ENCODE measurements around the gene CHN2. TPM values are rescaled to one million over a fixed set of nuclear protein-coding genes. Genes with fewer than 3 reads are reported as not detected.

CHN2 gene
- polyA plus RNA-seq, 2 of the 4 experiments (the other 2 are of a cell fraction): 0.06 TPM; not detected in 1

DNA sequence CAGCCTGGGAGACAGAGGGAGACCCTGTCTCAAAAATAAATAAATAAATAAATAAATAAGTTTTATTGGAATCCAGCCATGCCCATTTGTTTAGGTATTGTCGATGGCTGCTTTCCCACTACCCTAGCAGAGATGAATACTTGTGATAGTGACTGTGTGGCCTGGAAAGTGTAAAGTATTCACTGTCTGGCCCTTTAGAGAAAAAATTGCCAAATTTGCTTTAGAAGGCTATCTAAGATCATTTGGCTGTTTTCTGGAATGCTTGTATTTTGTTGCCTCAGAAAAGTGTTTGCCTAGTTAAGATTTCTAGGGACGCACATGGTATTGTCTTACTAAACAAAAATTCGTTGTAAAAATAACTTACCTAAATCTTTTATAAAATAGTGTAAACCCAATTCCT, 35.4 kb downstream of the CHN2 start (continued):
- TF ChIP-seq, protein P1, sequence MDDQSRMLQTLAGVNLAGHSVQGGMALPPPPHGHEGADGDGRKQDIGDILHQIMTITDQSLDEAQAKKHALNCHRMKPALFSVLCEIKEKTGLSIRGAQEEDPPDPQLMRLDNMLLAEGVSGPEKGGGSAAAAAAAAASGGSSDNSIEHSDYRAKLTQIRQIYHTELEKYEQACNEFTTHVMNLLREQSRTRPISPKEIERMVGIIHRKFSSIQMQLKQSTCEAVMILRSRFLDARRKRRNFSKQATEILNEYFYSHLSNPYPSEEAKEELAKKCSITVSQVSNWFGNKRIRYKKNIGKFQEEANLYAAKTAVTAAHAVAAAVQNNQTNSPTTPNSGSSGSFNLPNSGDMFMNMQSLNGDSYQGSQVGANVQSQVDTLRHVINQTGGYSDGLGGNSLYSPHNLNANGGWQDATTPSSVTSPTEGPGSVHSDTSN (IDR thresholded peaks at IDR 0.05): no peak
- TF ChIP-seq EHMT2 (IDR thresholded peaks at IDR 0.05; ENCODE audit: low read depth) (no peak), HOXB5 (CRISPR knock-in tag; IDR thresholded peaks at IDR 0.05) (no peak), TP53 (CRISPR knock-in tag; IDR thresholded peaks at IDR 0.05) (no peak), RAD21 (conservative IDR thresholded peaks at IDR 0.05 in 1 of 2, IDR thresholded peaks at IDR 0.05 in 1 of 2) (no peak), CHD2 (IDR thresholded peaks at IDR 0.05; ENCODE audit: low read length, partially characterized antibody) (no peak), PHF8 (IDR thresholded peaks at IDR 0.05; ENCODE audit: borderline replicate concordance, low read depth) (no peak)
- TF ChIP-seq, protein P2, sequence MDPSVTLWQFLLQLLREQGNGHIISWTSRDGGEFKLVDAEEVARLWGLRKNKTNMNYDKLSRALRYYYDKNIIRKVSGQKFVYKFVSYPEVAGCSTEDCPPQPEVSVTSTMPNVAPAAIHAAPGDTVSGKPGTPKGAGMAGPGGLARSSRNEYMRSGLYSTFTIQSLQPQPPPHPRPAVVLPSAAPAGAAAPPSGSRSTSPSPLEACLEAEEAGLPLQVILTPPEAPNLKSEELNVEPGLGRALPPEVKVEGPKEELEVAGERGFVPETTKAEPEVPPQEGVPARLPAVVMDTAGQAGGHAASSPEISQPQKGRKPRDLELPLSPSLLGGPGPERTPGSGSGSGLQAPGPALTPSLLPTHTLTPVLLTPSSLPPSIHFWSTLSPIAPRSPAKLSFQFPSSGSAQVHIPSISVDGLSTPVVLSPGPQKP (IDR thresholded peaks at IDR 0.05; ENCODE audit: low read depth, low read length): no peak

DNA sequence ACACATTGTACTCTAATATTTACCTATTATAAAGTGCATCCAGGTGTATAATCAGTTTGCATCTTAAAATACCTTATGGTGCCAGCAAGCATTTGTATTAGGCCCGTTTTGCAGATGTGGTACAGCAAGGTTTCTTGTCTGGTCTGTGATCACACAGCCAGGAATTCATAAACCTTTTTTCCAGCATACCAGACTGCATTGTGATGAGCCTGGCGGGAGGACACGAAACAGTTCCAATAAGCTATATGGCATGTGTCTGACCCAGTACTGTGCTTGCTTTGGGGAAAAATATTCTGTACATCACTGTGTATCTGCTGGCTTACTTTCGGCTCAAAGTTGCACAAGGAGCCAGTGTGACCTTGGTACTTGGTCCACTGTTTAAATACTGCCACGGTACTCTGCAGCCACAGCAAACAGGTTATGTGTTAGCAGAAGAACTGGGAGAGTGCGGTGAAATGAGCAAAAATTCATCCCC, 36.3 kb downstream of the CHN2 start:
- Histone ChIP-seq H3K4me3 (no peak overlapping the region), H3K4me2 (no peak overlapping the region), H3K27ac (no peak overlapping the region), H3K9me3 (no peaks in the 10 kb centered on the region), H3K4me1 (no peaks in the 10 kb centered on the region)
- FAIRE-seq (no peak), DNase-seq (ENCODE audit: low read depth in 1 of 2, low spot score in 1 of 2) (no peak), ATAC-seq (no peak)
- TF ChIP-seq EP300 (IDR thresholded peaks at IDR 0.05) (no peak), POLR2AphosphoS2 (conservative IDR thresholded peaks at IDR 0.05; ENCODE audit: low read length) (no peak), HDAC2 (IDR thresholded peaks at IDR 0.05) (no peak), ZSCAN20 (CRISPR knock-in tag; IDR thresholded peaks at IDR 0.05) (no peak), MAFK (IDR thresholded peaks at IDR 0.05; ENCODE audit: partially characterized antibody) (no peak), FOSB (CRISPR knock-in tag; IDR thresholded peaks at IDR 0.05) (no peak)
- ChIA-PET CTCF (interaction anchor here (1.5 kb wide), 1 partner anchor 41 kb away, joined by 4 read pairs; no protein-coding TSS in a partner anchor), POLR2A (no interaction called here)
- WGBS (ENCODE audit: missing lambda C conversion rate): 46% methylated on average over 6 of the region's 6 CpGs

DNA sequence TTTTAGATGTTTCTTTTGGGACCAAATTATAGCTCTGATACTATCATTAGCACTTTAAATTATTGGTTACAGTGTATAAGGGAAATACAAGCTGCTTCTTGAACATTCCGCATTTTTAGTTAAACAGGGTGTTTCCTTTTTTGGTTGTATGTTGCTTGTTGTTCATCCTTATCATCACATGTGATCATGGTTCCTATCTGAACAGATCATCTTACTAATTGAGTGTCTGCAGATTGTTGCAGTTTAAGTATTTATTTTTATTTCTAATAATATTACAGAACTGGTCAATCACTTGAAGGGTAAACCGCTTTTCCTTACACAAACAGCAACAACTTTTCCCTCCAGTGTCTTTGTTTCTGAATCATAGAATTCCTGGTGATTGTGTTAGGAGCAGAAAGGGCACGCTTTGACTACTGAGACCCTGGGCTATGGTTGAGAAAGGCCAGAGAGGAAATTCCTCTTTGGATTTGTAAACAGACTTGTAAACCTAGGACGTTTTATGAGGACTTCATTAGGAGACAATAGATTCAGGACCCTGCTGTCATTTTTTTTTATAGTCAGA, 37.2 kb downstream of the CHN2 start:
- Histone ChIP-seq H3K27ac (no peak overlapping the region), H3K4me1 (no peaks in the 10 kb centered on the region), H3K4me3 (no peak overlapping the region), H3K4me2 (no peak overlapping the region), H3K9me3 (no peaks in the 10 kb centered on the region)
- FAIRE-seq (no peak), ATAC-seq (no peak), DNase-seq (ENCODE audit: low read depth in 1 of 2, low spot score in 1 of 2) (no peak)
- POLR2A ChIA-PET: no interaction called here
- TF ChIP-seq RFX5 (IDR thresholded peaks at IDR 0.05): no peak
- TF ChIP-seq ESRRA (IDR thresholded peaks at IDR 0.05; ENCODE audit: borderline replicate concordance, low read length): no peak
- TF ChIP-seq NR3C1 (IDR thresholded peaks at IDR 0.05): no peak
- TF ChIP-seq CHD4 (IDR thresholded peaks at IDR 0.05; ENCODE audit: borderline replicate concordance): no peak
- no peak for TF ChIP-seq RCOR1 (IDR thresholded peaks at IDR 0.05; ENCODE audit: low read depth, low read length)
- TF ChIP-seq FOSB (CRISPR knock-in tag; IDR thresholded peaks at IDR 0.05): no peak
- no peak for TF ChIP-seq SMC3 (IDR thresholded peaks at IDR 0.05)
- no peak for TF ChIP-seq JUNB (IDR thresholded peaks at IDR 0.05)
- TF ChIP-seq CHD2 (IDR thresholded peaks at IDR 0.05; ENCODE audit: low read length, partially characterized antibody): no peak
- CTCF ChIA-PET: interaction anchor here (0.6 to 1.5 kb wide), 2 partner anchors 42 to 69 kb away, joined by 3 to 4 read pairs; no protein-coding TSS in a partner anchor
- WGBS (ENCODE audit: missing lambda C conversion rate): 44% methylated on average over 4 of the region's 4 CpGs

DNA sequence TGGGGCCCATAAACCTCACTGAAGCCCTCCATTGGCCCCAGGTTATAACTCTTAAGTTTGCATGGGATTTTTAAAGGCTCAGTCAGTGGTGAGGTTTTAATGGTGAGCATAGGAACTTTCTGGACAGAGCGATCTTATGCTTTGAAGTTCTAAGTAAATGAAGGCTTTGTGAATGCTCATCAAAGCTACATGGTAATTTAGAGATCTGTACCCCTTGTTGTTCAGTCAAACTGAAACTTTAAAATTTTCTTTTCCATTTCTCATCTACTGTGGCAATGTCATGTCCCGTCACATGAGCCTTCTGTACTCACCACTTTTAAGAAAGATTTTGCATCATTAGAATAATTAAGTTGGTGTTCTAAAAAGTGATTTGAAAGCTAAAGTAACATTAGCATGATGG, 39.9 kb downstream of the CHN2 start:
- H3K4me3 ChIP-seq: no peak overlapping the region
- no peaks in the 10 kb centered on the region for H3K4me1 ChIP-seq
- ChIA-PET POLR2A (interaction anchor here (0.6 kb wide), 1 partner anchor 147 kb away, joined by 7 read pairs; no protein-coding TSS in a partner anchor), CTCF (no interaction called here)
- H3K4me2 ChIP-seq: no peak overlapping the region
- DNase-seq (ENCODE audit: low read depth in 1 of 2, low spot score in 1 of 2) (no peak), ATAC-seq (no peak), FAIRE-seq (no peak)
- no peak overlapping the region for H3K27ac ChIP-seq
- no peaks in the 10 kb centered on the region for H3K9me3 ChIP-seq
- 66% methylated on average over 2 of the region's 2 CpGs for WGBS (ENCODE audit: missing lambda C conversion rate)
- TF ChIP-seq HOXB5 (CRISPR knock-in tag; IDR thresholded peaks at IDR 0.05): no peak
- TF ChIP-seq, protein P3, sequence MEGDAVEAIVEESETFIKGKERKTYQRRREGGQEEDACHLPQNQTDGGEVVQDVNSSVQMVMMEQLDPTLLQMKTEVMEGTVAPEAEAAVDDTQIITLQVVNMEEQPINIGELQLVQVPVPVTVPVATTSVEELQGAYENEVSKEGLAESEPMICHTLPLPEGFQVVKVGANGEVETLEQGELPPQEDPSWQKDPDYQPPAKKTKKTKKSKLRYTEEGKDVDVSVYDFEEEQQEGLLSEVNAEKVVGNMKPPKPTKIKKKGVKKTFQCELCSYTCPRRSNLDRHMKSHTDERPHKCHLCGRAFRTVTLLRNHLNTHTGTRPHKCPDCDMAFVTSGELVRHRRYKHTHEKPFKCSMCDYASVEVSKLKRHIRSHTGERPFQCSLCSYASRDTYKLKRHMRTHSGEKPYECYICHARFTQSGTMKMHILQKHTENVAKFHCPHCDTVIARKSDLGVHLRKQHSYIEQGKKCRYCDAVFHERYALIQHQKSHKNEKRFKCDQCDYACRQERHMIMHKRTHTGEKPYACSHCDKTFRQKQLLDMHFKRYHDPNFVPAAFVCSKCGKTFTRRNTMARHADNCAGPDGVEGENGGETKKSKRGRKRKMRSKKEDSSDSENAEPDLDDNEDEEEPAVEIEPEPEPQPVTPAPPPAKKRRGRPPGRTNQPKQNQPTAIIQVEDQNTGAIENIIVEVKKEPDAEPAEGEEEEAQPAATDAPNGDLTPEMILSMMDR (IDR thresholded peaks at IDR 0.05): no peak
- no peak for TF ChIP-seq NR3C1 (IDR thresholded peaks at IDR 0.05)
- TF ChIP-seq POLR2A (IDR thresholded peaks at IDR 0.05; ENCODE audit: low read length): no peak
- TF ChIP-seq ZSCAN20 (CRISPR knock-in tag; IDR thresholded peaks at IDR 0.05): no peak
- TF ChIP-seq, protein P4, sequence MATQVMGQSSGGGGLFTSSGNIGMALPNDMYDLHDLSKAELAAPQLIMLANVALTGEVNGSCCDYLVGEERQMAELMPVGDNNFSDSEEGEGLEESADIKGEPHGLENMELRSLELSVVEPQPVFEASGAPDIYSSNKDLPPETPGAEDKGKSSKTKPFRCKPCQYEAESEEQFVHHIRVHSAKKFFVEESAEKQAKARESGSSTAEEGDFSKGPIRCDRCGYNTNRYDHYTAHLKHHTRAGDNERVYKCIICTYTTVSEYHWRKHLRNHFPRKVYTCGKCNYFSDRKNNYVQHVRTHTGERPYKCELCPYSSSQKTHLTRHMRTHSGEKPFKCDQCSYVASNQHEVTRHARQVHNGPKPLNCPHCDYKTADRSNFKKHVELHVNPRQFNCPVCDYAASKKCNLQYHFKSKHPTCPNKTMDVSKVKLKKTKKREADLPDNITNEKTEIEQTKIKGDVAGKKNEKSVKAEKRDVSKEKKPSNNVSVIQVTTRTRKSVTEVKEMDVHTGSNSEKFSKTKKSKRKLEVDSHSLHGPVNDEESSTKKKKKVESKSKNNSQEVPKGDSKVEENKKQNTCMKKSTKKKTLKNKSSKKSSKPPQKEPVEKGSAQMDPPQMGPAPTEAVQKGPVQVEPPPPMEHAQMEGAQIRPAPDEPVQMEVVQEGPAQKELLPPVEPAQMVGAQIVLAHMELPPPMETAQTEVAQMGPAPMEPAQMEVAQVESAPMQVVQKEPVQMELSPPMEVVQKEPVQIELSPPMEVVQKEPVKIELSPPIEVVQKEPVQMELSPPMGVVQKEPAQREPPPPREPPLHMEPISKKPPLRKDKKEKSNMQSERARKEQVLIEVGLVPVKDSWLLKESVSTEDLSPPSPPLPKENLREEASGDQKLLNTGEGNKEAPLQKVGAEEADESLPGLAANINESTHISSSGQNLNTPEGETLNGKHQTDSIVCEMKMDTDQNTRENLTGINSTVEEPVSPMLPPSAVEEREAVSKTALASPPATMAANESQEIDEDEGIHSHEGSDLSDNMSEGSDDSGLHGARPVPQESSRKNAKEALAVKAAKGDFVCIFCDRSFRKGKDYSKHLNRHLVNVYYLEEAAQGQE (IDR thresholded peaks at IDR 0.05): no peak
- TF ChIP-seq HOXB13 (CRISPR knock-in tag; IDR thresholded peaks at IDR 0.05; ENCODE audit: low read depth): no peak
- TF ChIP-seq FOXS1 (CRISPR knock-in tag; IDR thresholded peaks at IDR 0.05): no peak

All from A549 (cell line).